HG02938 (cell line): ENCODE measurements around the gene ALOX15.
"Not testable (repeated sequence)": the region's sequence is repeated elsewhere in the genome, so short reads cannot be mapped to it uniquely, and the experiment has no call there.

Experiments
- ATAC-seq: cut with Tn5 transposase; IDR thresholded peaks from one replicate; pipeline ENCODE4 v1.9.1; 2021; ENCODE audit warnings: mild to moderate bottlenecking, moderate library complexity; ENCODE audit not compliant: unreplicated experiment

Gene ALOX15

DNA sequence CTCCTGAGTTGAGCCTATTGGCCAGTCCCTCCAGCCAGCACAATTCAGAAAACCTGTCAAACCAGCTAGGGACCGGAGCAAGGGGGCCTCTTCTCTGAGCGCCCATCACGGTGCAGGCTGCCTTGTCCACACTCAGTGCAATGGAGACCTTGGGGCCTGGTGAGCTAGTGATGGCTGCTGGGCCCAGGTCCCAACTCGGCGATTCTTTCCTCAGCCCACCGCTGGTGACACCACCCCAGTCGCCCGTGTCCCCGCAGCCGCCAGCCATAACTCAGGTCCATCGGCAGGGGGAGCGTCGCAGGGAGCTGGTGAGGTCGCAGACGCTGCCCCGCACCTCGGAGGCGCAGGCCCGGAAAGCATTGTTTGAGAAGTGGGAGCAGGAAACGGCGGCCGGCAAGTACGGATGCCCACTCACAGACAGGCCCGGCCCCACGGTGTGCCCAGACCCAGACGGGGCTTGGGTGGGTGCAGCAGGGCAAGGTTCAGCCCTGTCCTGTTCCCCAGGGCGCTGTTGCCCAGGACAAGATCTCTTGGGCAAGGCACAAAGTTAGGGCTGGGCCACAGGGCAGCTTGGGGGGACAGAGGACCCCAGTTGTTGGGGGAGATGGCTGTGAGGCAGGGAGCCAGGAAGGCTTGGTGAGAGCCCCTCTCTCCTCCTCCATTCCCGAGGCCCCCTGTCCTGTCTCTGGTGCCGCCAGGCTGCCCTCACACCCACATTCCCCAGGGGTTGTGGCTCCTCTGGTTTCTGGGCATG, 46.4 kb downstream of the ALOX15 start:
- no peak for ATAC-seq

DNA sequence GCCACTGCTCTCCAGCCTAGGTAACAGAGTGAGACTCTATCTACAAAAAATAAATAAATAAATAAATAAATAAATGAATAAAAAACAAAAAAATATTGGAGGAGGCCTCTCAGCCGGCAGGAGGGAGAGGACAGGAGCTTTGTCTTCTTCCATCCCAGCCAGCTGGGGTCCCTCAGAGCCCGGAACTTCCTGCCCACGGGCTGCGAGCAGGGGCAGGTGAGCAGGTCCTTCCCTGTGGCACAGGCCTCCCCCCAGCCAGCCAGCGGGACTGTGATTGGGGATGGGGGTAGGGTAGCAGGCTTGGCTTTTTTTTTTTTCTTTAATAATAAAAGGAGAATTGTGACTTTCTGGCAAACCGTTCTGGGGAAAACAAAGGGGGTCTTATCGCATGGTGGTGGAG, 47.1 kb downstream of the ALOX15 start:
- no peak for ATAC-seq

DNA sequence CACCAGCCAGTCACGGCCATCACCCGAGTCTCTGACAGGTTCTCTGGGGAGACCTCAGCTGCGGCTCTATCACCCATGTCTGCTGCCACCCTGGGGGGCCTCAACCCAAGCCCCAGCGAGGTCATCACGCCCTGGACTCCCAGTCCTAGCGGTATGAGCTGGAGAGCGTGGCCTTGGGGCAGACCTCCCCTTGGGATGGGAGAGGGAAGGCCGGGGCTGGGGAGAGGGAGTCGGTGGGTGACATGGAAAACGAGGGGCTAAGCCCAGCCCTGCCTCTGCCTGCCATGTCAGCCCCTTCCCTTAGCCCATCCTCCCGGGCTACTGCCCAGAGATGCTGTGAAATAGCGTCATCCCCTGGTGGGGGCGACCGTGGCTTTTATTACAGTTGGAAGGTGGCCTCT, 48.5 kb downstream of the ALOX15 start:
- ATAC-seq: no peak

DNA sequence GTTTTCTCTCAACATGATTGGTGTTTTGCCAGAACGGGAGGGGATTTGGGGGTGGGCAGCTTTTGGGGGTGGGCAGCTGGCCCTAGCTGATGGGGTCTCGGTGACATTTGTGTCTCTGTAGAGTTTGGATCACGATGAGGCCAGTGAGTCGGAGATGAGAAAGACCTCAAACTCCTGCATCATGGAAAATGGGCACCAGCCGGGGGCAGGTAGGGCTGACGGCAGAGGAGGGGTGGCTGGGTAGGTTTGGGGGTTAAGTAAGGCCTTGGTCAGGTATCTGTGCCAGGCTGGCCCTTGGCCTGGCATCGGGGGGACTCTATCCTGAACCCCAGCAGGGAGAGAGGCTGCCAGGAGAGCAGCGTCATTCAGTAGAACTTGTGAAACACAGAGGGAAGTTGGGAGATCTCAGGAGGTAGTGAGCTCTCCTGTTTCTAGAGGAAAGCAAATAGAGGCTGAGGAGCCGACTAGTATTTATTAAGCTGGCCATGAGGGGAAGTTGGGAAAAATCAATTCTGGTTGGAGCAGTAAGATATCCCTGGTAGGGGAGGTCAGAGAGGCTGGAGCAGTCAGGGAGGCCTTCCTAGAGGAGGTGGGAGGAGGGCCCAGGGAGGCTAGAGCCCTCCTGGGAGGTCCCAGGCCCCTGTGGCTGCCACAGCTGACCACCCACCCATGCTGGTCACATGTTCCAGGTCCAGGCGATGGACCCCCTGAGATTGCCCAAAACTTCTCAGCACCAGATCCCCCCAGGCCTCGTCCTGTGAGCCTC, 49.1 kb downstream of the ALOX15 start:
- no peak for ATAC-seq

DNA sequence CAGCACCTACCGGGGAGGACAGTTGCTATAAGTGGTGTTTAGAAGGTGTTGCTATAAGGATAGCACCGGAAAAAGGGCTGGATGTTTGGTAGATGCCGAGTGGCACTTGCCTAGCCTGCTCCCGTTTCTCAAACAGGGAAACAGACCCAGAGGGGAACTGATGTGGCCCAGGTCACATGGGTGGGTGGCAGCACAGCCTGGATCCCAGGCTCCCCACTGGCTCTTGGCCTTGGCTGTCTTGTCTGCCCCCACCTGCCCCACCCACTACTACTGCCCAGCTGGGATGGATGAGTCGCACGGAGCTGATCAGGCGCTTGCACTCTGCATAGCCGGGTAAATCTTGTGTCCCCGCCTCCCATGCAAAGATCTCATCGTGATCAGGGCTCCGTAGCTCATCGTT, 49.9 kb downstream of the ALOX15 start:
- ATAC-seq: no peak

DNA sequence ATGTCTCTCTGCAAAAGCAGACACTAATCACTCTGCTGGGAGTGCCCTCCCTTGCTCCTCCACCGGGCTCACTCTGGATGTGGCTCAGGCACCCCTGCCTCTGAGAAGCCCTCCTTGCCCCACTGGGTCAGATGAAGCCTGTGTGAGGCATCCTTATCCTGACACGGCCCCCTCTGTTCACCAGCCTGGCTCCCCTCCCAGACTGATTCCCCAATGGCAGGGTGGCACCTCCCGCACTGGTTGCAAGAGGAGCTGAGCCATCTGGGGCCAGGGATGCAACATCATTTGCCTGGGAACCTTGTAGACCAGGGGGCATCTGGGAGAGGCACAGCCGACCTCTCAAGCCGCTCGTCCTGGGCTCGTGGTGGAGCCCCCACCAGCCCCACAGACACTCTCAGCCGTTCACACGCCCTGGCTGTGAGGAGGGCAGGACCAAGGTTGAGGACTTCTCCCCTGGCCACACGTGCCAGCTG, 50.5 kb downstream of the ALOX15 start:
- ATAC-seq: no peak

DNA sequence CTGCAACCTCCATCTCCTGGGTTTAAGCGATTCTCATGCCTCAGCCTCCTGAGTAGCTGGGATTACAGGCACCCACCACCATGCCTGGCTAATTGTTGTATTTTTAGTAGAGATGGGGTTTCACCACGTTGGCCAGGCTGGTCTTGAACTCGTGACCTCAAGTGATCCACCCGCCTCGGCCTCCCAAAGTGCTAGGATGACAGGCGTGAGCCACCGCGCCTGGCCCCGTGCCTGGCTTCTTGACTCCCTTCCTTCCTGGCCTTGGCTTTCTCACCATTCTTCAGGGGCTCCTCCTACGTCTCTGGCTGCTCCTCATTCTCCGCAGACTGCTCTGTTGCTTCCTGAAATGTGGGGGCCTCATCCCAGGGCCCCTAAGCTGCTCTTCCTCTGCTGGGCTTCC, 51.4 kb downstream of the ALOX15 start:
- ATAC-seq: not testable (repeated sequence)

DNA sequence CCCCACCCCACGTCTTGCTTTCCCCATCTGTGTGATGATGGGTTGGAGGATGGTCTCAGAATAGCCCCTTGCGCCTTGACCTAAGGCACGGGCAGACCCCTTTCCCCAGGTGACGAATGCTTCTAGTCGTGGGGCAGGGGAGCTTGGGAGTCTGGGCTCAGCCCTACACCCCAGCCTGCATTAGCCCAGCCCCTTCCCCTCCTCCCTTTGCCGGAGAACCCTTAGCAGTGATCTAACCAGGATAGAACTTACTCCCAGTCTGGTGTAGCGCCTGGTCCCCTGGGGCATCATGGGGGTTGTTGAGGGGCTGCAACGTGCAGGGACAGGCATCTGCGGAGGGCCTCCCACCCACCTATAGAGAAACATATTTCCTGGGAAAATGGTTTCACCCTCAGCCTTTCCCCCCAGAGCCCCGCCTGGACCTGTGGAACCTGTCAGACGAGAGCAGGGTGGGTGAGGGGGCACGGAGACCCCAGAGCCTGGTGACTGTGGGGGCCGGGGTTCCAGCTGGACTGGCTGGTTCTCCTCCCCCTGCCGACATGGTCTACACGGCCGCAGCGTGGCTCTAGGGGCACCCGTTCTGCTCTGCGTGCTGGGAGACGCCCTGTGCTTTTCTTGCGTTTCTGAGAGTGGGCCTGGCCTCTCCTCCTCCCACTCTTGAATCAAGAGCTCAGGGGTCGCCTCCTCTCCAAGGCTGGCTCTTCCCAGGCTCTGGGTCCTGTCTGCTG, 52.4 kb downstream of the ALOX15 start:
- no peak for ATAC-seq

DNA sequence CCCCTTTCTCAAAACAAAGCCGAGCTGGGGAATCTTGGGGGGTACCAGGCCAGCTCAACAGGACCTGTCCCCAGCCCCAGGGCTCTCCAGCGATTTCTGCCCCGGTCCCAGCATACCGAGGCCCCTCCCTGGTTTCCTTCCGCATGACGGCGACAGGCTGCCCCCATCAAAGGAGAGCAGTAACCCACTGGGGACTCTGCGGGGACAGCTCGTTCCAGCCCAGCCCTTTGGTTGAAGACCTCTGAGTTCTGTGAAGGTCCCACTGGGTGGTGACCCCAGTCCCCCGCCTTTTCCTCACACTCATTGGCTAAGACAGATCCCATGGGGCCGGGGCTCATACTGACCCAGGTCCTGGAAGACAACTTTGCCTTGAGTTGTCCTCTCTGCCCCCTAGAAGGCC, 53.1 kb downstream of the ALOX15 start:
- ATAC-seq: no peak

DNA sequence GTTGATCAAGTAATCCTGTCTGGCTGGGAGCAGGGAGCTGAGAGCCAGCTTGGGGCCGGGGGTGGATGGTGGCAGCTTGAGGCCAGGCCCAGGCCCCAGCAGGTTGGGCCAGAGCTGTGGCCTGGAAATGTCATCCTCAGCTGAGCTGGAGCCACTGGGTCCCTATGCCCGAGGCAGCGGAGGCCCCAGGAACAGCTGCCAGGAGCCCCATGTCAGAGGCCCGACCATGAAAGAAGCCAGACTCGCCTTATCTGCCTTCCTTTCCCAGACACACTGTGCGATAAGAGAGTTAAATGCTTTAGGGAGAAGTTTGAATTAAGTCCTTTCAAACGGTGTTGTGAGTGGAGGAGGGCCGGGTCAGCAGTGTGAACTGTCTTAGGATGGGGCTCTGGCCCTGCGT, 53.7 kb downstream of the ALOX15 start:
- ATAC-seq: no peak

DNA sequence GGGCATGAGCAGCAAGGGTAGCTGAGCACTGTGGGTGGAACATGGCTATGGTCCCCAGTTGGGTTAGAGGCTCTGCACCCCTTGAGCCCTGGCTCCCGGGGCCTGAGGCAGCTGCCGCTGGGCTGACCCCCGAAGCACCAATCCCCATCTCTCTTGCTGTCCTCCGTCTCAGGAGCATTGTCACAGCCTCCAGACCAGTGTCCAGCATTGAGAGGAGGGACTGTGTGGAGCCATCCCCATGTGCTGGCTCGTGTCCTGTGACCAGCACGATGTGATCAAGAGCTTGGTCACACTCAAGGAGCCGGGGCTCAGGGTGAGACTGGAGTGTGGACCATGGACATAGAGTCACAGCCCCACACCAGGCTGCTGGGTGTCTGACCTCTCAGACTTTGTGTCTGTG, 54.3 kb downstream of the ALOX15 start:
- no peak for ATAC-seq

DNA sequence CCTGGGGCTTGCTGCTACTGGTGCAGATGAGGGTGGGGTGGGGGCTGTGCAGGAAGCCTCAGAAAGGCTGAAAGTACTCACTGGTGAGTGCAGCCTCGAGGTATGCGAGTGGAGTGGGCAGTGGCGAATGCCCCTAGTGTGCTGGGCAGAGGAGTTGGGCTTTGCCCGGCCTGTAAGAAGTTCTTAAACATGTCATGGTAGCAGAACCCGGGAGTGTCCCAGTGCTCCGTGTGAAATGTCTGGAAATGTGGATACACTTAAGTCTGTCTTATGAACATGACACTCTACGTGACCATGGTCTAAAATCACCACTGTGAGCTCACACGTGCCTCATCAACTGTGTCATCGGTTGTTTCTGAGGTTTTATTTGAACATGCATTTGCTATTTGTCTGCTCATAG, 55.4 kb downstream of the ALOX15 start:
- no peak for ATAC-seq

DNA sequence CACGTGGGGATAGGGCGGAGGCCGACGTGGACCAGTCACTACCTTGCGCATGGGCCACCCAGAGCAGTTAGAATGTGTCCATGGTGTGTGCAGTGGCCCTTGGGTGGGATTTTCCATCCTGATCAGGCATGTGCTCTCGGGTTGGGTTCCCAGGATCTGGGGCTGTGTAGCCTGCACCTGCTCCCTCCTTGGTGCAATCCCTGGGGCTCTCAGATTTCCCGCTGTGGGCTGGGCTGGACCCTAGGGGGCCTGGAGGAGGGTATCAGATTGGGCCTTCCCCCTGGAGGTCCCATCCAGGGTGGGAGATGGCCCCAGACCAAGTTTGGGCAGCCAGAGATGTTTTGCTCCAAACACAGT, 55.9 kb downstream of the ALOX15 start:
- ATAC-seq: no peak

DNA sequence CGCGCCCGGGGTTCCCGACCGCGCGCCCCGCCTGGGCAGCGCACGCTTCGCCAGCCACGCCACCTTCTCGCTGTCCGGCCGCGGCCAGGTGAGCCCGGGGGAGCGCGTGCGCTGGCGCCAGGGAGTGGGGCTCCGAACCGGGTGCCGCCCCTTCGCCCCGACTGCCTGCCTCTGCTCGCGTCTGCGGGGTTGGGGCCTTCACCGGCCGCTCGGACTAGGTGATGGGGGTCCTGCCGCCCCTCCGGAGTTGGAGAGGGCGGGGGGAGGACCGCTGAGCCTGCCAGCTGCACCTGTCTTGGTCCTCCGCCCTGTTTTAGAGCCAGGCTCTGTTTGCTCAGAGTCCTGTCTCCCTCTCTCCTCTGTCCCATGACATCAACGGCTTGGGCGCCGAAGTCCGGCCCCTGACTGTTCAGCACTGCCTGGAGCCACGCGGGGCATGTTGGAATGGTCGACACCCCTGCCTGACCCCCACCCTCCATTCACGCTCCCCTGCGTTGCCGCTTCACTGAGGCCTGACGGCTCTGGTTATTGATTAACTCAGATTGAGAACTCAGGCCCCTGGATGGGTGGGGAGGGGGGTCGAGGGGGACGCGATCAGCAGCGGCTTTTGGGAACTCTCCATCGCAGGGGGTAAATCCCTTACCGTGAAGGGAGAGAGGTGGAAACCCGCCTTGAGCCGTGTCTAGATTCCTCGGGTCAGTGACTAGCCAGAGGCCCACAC, 56.4 kb downstream of the ALOX15 start:
- ATAC-seq: no peak

DNA sequence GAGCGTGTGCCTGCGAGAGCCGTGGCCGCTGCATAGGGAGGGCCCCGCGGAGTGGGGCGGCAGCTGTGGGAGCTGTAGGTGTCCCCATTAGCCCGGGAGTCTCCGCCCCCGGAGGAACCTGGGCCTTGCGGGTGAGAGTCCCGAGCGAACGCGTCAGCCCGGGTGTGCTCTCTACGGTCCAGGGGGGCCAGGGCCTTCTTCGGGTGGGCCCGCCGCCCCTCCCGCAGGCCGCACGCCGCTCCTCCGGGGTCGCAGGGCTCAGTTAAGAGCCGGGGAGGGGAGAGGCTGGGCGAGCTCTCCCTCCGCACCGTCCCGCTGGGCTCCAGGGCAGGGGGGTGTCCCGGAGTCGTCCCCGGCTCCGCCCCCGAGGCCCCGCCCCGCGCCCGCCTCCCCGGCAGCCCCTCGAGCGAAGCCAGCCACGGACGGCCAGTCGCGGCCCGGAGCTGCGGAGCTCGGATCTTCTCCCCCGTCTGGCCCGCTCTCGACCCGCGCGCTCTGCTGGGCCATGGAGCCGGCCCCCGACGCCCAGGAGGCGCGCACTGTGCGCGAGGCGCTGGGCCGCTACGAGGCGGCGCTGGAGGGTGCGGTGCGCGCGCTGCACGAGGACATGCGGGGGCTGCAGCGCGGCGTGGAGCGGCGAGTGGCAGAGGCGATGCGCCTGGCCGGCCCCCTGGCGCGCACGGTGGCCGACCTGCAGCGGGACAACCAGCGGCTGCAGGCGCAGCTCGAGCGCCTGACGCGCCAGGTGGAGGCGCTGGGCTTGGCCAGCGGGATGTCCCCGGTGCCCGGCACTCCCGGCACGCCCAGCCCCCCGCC, 57.2 kb downstream of the ALOX15 start, which contains the start of gene SMTNL2:
TSS of gene SMTNL2 (plus strand) at position 429 of the 816 bp plus-strand sequence. CDS start at position 506, 77 bp downstream.
- ATAC-seq: no peak

DNA sequence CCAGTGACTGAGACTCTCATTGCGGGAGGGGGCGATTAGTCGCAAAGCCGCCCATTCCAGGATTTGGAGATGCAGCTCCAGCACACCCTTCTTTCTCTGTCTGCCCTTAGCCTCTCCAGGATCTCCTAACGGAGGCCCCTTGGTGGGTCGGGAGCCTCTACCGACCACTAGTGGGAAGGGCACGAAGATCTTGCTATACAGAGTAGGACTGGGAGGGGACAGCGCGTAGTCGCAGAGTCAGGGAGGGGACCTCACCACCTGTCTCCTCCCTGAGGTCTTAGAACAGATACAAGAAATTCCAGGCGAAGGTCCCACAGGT, 57.7 kb downstream of the ALOX15 start:
- no peak for ATAC-seq

DNA sequence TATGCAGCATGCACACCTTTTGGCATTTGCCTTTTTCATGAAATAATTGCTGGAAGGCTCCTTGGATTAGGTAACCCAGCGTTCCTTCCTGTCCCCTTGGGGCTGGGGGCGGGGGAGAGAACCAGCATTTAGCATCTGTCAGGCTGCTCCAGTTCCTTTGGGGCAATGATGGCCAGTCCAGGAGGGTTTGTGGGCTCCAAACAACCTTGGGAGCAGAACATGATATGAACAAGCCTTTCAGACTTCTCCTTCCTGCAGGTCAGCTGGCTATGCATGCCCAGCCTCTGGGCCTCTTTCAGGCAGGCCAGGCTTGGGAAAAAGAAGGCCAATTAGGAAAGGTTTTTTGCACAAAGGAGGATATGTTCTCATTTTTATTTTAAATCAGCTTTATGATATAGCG, 58.3 kb downstream of the ALOX15 start:
- no peak for ATAC-seq

DNA sequence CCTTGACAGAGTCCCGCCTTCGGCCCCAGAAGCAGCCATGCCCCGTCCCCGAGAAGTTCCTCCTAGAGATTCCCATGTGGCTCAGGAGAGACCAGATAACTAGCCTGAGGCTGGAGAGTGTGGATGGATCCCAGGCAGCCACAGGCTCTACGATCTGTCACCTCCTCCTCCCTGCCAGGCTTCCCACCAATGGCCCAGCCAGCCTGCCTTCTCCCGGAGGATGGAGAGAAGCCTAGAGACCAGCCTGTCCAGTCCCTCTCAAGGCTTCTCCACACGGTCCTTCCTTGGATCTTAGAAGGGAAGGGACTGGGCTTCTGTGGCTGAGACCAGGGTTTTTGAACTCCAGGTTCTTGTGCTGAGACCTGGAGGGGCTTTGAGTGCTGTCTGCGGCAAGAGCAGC, 58.8 kb downstream of the ALOX15 start:
- no peak for ATAC-seq

DNA sequence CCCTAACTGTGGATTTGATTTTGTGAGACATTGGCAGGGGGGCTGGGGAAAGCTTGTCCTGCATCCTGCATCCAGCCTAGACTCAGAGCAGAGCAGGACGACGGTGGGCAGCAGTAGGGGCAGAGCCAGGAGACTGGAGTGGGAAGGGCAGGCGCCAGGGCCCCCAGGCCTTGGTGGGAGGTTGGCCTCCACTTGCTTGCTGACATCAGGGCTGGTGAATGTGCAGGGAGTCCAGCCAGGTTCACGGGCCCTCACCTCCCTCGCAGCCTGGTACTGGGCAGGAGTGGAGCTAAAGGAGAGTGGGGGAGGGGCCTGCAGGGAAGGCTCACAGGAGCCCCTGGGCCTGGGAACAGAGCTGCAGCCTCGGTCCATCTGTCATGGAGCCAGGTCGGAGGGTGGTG, 59.4 kb downstream of the ALOX15 start:
- no peak for ATAC-seq
